ENCODE data around the gene ZFYVE1. TPM values are rescaled to one million over a fixed set of nuclear protein-coding genes. Genes with fewer than 3 reads are reported as not detected.

ZFYVE1 gene
- total RNA-seq, 1 experiment from 2014 or later = 14.2 TPM

DNA sequence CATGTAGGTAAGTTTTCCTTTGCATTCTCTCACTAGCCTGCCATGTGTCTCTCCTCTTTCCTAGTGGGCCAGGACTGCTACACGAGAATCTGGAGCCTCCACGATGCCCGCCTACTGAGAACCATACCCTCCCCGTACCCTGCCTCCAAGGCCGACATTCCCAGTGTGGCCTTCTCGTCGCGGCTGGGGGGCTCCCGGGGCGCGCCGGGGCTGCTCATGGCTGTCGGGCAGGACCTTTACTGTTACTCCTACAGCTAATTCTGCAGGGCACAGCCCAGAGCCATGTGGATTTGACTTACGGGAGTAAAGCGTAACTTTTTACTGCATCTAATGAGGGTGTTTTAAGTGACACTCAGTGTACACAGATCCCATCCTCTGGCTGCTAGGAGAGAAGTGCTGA, 68.4 kb downstream of the ZFYVE1 start:
- no peak overlapping the region for H2BK20ac ChIP-seq (ENCODE audit: low read depth, low read length, poor library complexity, severe bottlenecking)
- DNase-seq = no peak
- H2AK5ac ChIP-seq (ENCODE audit: insufficient read length, low read length) = no peak overlapping the region
- H3K4me1 ChIP-seq (ENCODE audit: insufficient read depth, low read length) = no peaks in the 10 kb centered on the region
- H3K9me3 Mint-ChIP-seq = no peaks in the 10 kb centered on the region; a peak in 2 of 5 replicates
- H3K27me3 ChIP-seq (ENCODE audit: insufficient read depth, low read length) = no peaks in the 10 kb centered on the region
- H2BK5ac ChIP-seq (ENCODE audit: insufficient read length, low read length) = no peak overlapping the region
- H2BK12ac ChIP-seq (ENCODE audit: insufficient read length, low read depth, low read length) = no peak overlapping the region
- no peak overlapping the region for H3K4ac ChIP-seq (ENCODE audit: low read depth, low read length)
- H3K36me3 Mint-ChIP-seq (ENCODE audit: insufficient read depth in 1 of 3, low read depth in 3 of 3) = peaks cover 7 to 73% (median 24%) of the 10 kb centered on the region in 3 experiments
- peaks cover 3% of the 10 kb centered on the region; the same call in 1 of the 2 replicates for H3K27me3 Mint-ChIP-seq (ENCODE audit: low read depth)
- H3K23me2 ChIP-seq (ENCODE audit: insufficient read length, low read depth, low read length, poor library complexity, severe bottlenecking) = no peaks in the 10 kb centered on the region
- no CpG with 5 or more reads among the region's 15 CpGs for WGBS (ENCODE audit: extremely low coverage, insufficient read length, low lambda C conversion rate)
- no peak overlapping the region for H3K14ac ChIP-seq (ENCODE audit: insufficient read depth, low read length)
- no peak overlapping the region for H3K27ac ChIP-seq (ENCODE audit: insufficient read length, low read depth, low read length)
- H3K9me3 ChIP-seq (ENCODE audit: control insufficient read depth, low read depth, low read length) = no peaks in the 10 kb centered on the region
- H3K23ac ChIP-seq (ENCODE audit: insufficient read length, low read depth, low read length) = no peak overlapping the region
- no peak overlapping the region for H3K56ac ChIP-seq (ENCODE audit: insufficient read length, low read depth, low read length)
- H4K20me1 ChIP-seq (ENCODE audit: control insufficient read depth, insufficient read depth, insufficient read length) = no peaks in the 10 kb centered on the region
- no peaks in the 10 kb centered on the region for H3K79me2 ChIP-seq (ENCODE audit: insufficient read depth, low read length)
- H3K27ac Mint-ChIP-seq = no peak overlapping the region
- no peak overlapping the region for H3T11ph ChIP-seq (ENCODE audit: low read length)
- H3K4me2 ChIP-seq (ENCODE audit: insufficient read depth, insufficient read length, low read length) = no peak overlapping the region
- H3K9ac ChIP-seq (ENCODE audit: extremely low read depth, insufficient read length, low read length) = no peak overlapping the region
- no peak overlapping the region for H2BK15ac ChIP-seq (ENCODE audit: low read depth, low read length)
- H4K91ac ChIP-seq (ENCODE audit: insufficient read length, low read depth, low read length) = no peak overlapping the region
- H3K79me1 ChIP-seq (ENCODE audit: insufficient read depth, low read depth, low read length, poor library complexity, severe bottlenecking) = no peaks in the 10 kb centered on the region
- H4K8ac ChIP-seq (replicated peaks; ENCODE audit: insufficient read length, low read depth, low read length) = no peak overlapping the region
- H4K5ac ChIP-seq (ENCODE audit: insufficient read length, low read depth, low read length) = no peak overlapping the region
- H2AFZ ChIP-seq (ENCODE audit: low read length) = no peak overlapping the region
- peaks cover 0 to 3% of the 10 kb centered on the region in 2 experiments; a peak in 1 of 4 replicates for H3K4me1 Mint-ChIP-seq
- no peak overlapping the region for H3K18ac ChIP-seq (ENCODE audit: insufficient read length, low read depth, low read length)
- no peak overlapping the region for H3K4me3 Mint-ChIP-seq
- TF ChIP-seq, protein P1, sequence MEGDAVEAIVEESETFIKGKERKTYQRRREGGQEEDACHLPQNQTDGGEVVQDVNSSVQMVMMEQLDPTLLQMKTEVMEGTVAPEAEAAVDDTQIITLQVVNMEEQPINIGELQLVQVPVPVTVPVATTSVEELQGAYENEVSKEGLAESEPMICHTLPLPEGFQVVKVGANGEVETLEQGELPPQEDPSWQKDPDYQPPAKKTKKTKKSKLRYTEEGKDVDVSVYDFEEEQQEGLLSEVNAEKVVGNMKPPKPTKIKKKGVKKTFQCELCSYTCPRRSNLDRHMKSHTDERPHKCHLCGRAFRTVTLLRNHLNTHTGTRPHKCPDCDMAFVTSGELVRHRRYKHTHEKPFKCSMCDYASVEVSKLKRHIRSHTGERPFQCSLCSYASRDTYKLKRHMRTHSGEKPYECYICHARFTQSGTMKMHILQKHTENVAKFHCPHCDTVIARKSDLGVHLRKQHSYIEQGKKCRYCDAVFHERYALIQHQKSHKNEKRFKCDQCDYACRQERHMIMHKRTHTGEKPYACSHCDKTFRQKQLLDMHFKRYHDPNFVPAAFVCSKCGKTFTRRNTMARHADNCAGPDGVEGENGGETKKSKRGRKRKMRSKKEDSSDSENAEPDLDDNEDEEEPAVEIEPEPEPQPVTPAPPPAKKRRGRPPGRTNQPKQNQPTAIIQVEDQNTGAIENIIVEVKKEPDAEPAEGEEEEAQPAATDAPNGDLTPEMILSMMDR (conservative IDR thresholded peaks at IDR 0.05) = no peak
- H2BK120ac ChIP-seq (ENCODE audit: low read depth, low read length, poor library complexity, severe bottlenecking) = no peak overlapping the region
